HTR-8/SVneo (cell line): Measurements from ENCODE around the gene SCRN2.
A peak's percentile ranks its signal among the peaks of the same experiment; 100 is the strongest.

Experiments
- DNase-seq: peaks from one replicate; pipeline ENCODE4 v3.0.0; 2011; ENCODE audit warnings: low spot score, mixed read lengths; ENCODE audit not compliant: insufficient read length
- FAIRE-seq: peaks from 2 replicates; lab custom pipeline; 2011; peaks lifted over from hg19 to GRCh38; lab: Jason Lieb, UNC

SCRN2 gene

GRCh38 chr17:47808830-47809480, 32.1 kb downstream of the SCRN2 start:
- no peak for DNase-seq
- peak; percentile 20 for FAIRE-seq

GRCh38 chr17:47808036-47808829, 32.8 kb downstream of the SCRN2 start:
- no peak for FAIRE-seq
- DNase-seq = no peak

GRCh38 chr17:47807421-47807820, 33.7 kb downstream of the SCRN2 start:
- no peak for DNase-seq
- no peak for FAIRE-seq

- FAIRE-seq = no peak
- no peak for DNase-seq
Measured at GRCh38 chr17:47806913-47807255, 34.2 kb downstream of the SCRN2 start.

- FAIRE-seq (no peak), DNase-seq (no peak)
Measured at GRCh38 chr17:47806026-47806912, 34.8 kb downstream of the SCRN2 start.

GRCh38 chr17:47804461-47804860, 36.6 kb downstream of the SCRN2 start:
- FAIRE-seq (peak; percentile 54), DNase-seq (no peak)

GRCh38 chr17:47803751-47804150, 37.3 kb downstream of the SCRN2 start:
- DNase-seq (no peak), FAIRE-seq (peak; percentile 44)

- FAIRE-seq = peak; percentile 72
- no peak for DNase-seq
Measured at GRCh38 chr17:47803201-47803600, 37.9 kb downstream of the SCRN2 start.

- FAIRE-seq (peak; percentile 81), DNase-seq (peak; percentile 89)
Measured at GRCh38 chr17:47802341-47803022, 38.6 kb downstream of the SCRN2 start.

- FAIRE-seq (peak; percentile 70), DNase-seq (no peak)
Measured at GRCh38 chr17:47801906-47802305, 39.2 kb downstream of the SCRN2 start.

GRCh38 chr17:47801176-47801765, 39.8 kb downstream of the SCRN2 start:
- no peak for DNase-seq
- no peak for FAIRE-seq

- peak; percentile 9 for FAIRE-seq
- DNase-seq = no peak
Measured at GRCh38 chr17:47800686-47801085, 40.4 kb downstream of the SCRN2 start.

- DNase-seq (no peak), FAIRE-seq (no peak)
Measured at GRCh38 chr17:47797797-47798196, 43.3 kb downstream of the SCRN2 start.

- DNase-seq (no peak), FAIRE-seq (no peak)
Measured at GRCh38 chr17:47792979-47793378, 48.1 kb downstream of the SCRN2 start.

GRCh38 chr17:47792457-47792856, 48.6 kb downstream of the SCRN2 start:
- no peak for FAIRE-seq
- no peak for DNase-seq

- FAIRE-seq (no peak), DNase-seq (no peak)
Measured at GRCh38 chr17:47791025-47791424, 50.0 kb downstream of the SCRN2 start.

GRCh38 chr17:47789611-47790561, 51.2 kb downstream of the SCRN2 start:
- FAIRE-seq (peak; percentile 81), DNase-seq (peak; percentile 88)
